ENCODE data around the gene RFFL.

RFFL gene

DNA sequence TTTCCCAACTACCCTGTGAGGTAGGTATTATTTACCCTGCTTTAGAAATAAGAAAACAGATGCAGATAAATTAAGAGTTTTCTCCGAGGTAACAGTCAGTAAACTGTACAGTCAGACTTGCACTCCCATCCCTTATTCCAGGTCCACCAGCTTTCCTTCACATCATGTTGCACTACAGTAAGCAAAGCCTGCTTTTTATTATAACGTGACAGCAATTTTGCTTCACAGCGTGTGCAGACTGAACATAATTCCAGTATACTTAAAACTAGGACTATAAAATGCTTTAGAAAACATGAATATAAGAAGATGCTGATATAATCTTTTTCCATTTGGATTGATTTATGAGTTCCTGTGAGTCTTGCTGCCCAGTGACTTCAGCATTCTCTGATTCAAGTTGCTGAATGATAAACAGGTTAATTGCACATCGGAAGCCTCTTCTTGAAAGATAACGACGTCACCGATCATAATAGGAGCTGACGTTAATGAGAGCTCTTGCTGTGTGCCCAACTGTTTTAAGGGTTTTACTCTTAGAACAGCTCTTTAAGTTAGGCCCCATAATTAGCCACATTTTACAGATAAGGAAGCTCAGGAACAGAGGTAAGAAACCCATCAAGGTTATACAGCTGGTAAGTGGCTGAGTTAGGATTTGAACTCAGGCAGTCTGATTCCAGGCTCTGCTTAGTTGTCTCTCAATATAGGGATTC lies 81.8 kb downstream of the RFFL start:
- peak overlapping the region; percentile 86 for H3K27ac ChIP-seq
- DNase-seq (ENCODE audit: low read depth, low spot score): no peak

DNA sequence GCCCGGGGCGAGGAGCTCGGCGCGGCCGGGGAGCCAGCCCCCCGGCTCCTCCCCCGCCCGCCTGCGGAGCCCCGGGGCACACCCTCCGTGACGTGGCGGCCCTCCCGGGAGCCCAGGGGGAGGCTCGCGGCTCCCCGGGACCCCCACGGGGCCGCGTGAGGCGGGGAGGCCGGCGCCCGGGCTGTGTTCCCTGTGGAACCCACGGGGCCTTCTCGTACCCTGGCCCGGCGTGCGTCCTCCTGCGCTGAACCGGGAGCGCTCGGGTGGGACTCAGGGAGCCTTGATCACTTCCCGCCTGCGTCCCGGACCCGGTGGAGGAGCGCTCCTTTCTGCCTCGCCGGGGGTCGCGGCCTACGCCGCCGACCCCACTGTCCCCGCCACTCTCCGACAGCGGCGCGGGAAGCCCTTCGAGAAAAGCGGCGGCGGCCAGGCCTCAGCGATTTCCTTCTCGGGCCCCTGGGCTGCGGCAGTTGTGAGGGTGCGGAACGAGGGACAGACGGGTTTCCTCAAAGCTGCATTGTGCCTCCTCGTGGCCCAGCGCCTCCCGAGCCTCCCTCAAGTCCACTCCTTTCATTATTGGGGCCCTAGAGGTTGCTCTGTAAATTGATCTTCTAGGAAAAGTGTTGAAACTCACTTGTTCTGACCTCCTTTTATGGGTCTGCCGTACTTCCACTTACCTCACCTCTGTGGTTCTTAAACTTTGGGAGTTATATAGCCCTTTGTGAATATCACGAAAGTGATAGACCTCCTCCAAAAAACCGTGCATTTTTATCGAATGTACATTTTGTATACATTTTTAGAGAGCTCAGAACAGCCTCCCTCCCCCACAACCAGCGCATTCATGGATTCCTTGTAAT lies 82.6 kb downstream of the RFFL start:
- peak overlapping the region; percentile 86 for H3K27ac ChIP-seq
- DNase-seq (ENCODE audit: low read depth, low spot score): peak; percentile 29

DNA sequence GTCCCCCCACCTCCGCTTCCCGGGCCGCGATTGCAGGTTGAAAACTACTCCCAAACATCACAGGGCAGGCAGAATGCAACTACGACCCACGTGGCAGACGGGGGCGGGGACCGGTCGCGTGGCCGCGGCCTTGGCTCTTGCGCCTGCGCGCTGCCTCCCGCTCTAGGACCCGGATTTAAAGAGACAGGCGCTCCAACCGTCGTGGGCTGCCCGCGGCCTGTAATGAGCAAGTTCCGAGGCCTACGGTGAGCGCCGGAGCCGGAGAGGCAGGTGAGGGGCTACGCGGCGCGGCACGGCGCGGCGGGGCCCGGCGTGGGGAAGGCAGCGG lies 83.2 kb downstream of the RFFL start, which contains the start of gene LIG3:
TSS of gene LIG3 (plus strand) at position 160 of the 328 bp plus-strand sequence. CDS start 2,494 bp downstream, outside the sequence.
- DNase-seq (ENCODE audit: low read depth, low spot score): peak; percentile 57
- H3K27ac ChIP-seq: peak within 1 kb of the TSS; percentile 86

DNA sequence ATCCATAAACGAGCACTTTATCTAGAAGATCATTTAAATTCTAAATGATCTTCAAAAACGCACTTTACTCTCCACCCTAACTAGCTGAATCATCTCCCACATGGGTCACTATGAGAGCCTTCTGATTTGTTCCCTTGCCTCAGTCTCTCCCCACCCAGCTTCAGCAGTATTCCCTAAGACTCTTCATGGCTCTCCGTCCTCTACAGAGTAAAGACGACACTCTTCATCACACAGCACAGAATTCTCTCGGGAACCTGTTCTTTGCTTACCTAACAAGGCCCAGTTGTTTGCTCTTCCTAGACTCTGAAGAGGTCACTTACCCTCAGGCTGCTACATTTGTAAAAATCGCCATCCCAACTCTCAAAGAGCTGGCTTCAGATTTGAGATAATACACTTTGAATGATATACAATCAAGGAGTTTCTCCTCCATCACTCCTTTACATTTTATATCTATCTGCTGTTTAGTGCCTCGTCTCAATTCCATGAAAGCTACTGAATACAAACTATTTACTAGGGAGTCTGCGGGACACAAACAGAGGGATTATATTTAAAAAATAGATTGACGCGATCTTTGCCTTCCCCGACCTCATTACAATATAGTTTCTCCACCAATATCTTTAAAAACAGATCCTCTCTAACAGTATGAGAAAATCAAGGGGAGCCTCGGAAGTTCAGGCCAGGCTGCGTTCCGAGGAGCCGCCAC lies 83.7 kb downstream of the RFFL start:
- no peak for DNase-seq (ENCODE audit: low read depth, low spot score)
- peak overlapping the region; percentile 86 for H3K27ac ChIP-seq

DNA sequence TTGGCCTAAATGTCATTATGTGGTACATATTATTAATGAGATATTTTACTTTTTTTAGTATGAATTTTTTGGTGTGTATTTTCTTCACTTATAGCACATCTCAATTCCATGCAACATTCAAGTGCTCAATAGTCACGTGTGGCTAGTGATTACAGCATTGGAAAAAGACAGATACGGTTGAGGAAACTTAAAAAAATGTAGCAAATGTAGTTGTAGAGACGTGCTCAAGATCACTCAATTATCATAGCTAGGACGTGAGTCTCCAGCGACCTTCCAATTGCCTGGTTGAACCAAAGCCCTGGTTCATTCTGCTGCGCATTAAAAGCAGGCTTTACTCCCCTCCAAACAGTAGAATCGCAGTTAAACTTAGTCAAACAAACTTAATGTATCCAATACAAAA lies 84.4 kb downstream of the RFFL start:
- no peak overlapping the region for H3K27ac ChIP-seq
- no peak for DNase-seq (ENCODE audit: low read depth, low spot score)

DNA sequence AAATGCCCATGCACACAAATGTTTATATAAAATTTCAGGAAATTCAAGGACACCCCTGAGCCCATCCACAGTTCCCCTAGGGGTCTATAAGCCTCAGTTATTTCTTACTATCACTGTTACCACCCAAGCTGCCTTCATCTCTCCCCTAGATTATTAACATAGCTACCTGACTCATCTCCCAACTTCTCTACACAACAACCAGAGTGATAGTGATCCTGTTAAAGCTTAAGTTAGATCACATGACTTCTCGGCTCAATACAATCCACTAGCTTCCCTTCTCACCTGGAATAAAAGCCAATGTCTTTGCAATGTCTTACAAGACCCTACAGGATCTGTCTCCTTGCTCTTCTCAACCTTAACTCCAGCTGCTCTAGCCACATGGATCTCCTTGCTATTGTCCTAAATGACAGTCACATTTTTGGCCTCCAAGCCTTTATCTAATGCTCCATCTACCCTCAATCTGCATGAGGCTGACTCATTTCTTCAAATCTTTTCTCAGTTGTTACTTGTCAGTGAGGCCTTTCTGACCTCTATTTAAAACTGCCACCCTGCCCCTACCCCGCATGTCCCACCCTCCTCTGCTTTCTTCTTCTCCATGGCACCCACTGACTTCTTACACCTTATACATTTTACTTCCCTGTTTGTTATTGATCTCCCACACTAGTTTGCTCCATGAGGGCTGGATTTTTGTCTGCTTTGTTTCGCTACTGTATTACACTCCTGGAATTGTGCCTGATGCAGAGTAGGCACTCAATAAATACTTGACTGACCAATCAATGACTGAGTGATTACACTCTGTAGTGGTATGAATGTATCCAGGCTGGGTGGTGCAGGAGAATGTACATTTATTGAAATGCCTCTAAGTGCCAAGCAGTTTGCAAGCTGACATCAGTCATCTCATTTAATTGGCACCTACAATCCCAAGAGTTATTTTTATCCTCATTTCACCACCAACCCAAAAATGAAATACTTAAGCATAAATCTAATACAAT lies 88.4 kb downstream of the RFFL start:
- no peak overlapping the region for H3K27ac ChIP-seq
- no peak for DNase-seq (ENCODE audit: low read depth, low spot score)

DNA sequence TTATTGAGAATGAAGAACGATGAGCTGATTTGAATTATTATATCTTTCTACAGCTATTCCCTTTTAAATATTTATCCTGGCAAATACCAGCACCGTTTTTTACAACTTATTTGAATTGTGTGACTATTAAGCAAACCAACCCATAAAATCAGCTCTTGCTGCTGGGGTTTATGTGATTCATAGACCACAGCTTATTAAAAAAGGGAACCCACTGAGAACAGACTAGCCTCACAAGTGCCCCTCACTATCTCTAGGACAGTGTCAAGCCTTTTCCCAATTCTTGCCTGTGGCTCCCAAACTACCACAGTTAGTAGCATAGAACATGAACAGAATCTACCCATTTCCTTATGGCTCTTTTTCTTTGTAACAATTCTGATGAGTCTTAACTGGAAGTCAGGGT lies 89.3 kb downstream of the RFFL start:
- H3K27ac ChIP-seq: no peak overlapping the region
- DNase-seq (ENCODE audit: low read depth, low spot score): no peak

DNA sequence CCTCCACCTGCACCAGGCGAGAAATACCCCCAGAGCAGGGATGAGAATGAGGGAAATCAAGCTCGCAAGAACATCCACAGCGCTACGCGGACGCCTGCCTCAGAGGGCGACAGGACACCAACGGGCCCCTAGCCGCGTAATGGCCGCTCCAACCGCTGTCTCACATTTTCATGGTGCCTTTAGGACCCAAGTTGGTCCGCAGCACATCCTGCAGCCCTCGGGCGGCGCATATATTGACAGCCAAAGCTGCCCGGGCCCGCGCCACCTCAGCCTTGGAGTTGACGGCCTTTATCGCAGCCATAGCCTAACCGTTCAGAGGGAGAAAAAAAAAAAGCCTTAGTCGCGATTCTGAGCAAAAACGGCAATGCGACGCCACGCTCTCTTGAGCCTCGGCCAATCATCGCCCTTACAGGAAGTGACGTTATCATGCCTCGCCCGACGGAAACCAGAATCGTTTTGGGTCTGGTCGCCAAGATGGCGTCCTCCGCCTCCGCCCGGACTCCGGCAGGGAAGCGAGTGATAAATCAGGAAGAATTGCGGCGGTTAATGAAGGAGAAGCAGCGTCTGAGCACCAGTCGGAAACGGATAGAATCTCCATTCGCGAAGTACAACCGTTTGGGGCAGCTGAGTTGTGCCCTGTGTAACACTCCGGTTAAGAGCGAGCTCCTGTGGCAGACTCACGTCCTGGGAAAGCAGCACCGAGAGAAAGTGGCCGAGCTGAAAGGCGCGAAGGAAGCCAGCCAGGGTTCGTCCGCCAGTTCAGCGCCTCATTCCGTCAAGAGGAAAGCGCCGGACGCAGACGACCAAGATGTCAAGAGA lies 102.2 kb downstream of the RFFL start, which contains the start of the genes CCT6B and ZNF830:
TSS of gene CCT6B (minus strand) at position 368 of the 819 bp plus-strand sequence. CDS start at position 301, 67 bp downstream.
TSS of gene ZNF830 (plus strand) at position 448 of the 819 bp plus-strand sequence. CDS start at position 475, 27 bp downstream.
- H3K27ac ChIP-seq: peak within 1 kb of the TSS; percentile 75
- DNase-seq (ENCODE audit: low read depth, low spot score): peak; percentile 70

DNA sequence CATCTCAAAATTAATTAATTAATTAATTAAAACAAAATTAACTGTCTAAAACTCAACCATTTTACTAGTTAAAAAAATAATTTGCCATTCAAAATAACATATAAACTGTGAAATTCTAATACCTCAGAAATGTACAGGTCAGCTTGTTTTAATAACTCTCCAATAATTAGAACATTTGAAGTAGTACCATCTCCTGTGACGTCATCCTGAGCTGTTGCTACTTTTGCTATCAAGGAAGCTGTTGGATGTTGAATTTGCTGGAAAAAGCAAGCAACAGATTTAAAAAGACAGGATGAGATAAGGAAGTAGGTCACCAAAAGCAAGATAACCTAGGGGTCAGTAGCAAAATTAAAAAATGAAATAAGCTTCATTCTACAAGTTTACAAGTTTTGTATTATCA lies 105.1 kb downstream of the RFFL start:
- no peak for DNase-seq (ENCODE audit: low read depth, low spot score)
- no peak overlapping the region for H3K27ac ChIP-seq

Measured in epithelial cell of prostate (primary cell).